Measurements from ENCODE around the gene CIROP. TPM values are rescaled to one million over a fixed set of nuclear protein-coding genes. Genes with fewer than 3 reads are reported as not detected.
A peak's percentile ranks its signal among the peaks of the same experiment; 100 is the strongest.

The CIROP gene
- total and polyA plus RNA-seq, 9 of the 15 experiments (the other 6 are each of a cell fraction or from before 2014, with no cell fraction given) = not detected

DNA sequence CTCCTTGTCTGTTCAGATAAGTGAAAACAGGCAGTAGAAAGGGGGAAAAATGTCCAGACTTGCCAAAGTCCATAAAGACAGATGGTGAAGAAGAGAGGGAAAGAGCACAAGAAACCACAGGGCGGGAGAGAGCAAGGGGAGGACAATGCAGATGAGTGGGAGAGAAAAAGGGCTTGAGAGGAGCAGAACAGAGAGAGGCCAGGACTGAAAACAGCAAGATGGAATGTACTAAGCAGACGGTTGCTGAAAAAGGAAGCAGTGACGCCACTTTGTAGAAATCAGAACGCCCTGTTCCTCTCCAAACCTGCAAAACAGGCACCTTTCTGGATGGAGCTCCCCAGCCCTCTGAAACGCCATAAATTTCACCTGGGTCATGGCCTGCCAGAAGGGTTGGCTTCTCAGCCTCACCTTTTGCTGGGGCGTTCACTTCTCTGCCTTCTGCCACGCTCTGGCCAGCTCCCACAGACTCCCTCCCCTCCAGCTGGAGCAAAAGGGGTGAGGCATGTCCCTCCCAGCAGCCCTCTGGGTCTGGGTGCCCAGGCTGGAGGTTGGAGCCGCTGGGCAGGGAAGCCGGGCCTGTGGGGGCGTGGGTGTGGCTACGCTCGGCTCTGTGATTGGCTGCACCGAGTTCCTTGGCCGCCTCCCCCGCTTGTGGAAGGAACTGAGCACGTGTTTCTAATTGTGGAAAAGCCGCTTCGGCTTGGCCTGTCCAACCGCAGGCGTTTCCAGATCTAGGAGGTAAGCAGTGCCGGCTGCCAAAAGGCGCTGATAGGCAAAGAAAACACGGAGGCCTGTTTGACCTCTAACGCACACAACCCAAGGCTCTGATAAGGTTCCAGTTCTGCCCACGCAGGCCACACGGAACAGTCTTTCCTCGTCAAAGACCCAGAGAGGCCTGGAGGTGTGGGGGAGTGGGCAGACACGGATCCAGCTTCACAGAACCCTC, 49.3 kb upstream of the CIROP start (continued):
- TF ChIP-seq, protein P1, sequence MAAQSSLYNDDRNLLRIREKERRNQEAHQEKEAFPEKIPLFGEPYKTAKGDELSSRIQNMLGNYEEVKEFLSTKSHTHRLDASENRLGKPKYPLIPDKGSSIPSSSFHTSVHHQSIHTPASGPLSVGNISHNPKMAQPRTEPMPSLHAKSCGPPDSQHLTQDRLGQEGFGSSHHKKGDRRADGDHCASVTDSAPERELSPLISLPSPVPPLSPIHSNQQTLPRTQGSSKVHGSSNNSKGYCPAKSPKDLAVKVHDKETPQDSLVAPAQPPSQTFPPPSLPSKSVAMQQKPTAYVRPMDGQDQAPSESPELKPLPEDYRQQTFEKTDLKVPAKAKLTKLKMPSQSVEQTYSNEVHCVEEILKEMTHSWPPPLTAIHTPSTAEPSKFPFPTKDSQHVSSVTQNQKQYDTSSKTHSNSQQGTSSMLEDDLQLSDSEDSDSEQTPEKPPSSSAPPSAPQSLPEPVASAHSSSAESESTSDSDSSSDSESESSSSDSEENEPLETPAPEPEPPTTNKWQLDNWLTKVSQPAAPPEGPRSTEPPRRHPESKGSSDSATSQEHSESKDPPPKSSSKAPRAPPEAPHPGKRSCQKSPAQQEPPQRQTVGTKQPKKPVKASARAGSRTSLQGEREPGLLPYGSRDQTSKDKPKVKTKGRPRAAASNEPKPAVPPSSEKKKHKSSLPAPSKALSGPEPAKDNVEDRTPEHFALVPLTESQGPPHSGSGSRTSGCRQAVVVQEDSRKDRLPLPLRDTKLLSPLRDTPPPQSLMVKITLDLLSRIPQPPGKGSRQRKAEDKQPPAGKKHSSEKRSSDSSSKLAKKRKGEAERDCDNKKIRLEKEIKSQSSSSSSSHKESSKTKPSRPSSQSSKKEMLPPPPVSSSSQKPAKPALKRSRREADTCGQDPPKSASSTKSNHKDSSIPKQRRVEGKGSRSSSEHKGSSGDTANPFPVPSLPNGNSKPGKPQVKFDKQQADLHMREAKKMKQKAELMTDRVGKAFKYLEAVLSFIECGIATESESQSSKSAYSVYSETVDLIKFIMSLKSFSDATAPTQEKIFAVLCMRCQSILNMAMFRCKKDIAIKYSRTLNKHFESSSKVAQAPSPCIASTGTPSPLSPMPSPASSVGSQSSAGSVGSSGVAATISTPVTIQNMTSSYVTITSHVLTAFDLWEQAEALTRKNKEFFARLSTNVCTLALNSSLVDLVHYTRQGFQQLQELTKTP (IDR thresholded peaks at IDR 0.05; ENCODE audit: low read depth in 1 of 2, partially characterized antibody in 2 of 2) = no peak
- TF ChIP-seq, protein P2, sequence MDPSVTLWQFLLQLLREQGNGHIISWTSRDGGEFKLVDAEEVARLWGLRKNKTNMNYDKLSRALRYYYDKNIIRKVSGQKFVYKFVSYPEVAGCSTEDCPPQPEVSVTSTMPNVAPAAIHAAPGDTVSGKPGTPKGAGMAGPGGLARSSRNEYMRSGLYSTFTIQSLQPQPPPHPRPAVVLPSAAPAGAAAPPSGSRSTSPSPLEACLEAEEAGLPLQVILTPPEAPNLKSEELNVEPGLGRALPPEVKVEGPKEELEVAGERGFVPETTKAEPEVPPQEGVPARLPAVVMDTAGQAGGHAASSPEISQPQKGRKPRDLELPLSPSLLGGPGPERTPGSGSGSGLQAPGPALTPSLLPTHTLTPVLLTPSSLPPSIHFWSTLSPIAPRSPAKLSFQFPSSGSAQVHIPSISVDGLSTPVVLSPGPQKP (CRISPR knock-in tag; IDR thresholded peaks at IDR 0.05) = no peak
- TF ChIP-seq ZNF316 (IDR thresholded peaks at IDR 0.05) = no peak
- TF ChIP-seq ATF1 (CRISPR knock-in tag; IDR thresholded peaks at IDR 0.05) = no peak
- 0 out of 2 replicates have a peak, but pooled peaks have one; percentile 75 for TF ChIP-seq ATF1 (tag; IDR thresholded peaks at IDR 0.05)
- no peak for TF ChIP-seq TOE1 (IDR thresholded peaks at IDR 0.05; ENCODE audit: borderline replicate concordance)
- TF ChIP-seq TOE1 (CRISPR knock-in tag; IDR thresholded peaks at IDR 0.05; ENCODE audit: borderline replicate concordance, low read depth) = no peak
- no peak for TF ChIP-seq SAFB2 (IDR thresholded peaks at IDR 0.05; ENCODE audit: borderline replicate concordance, low read depth, low read length, severe bottlenecking)
- TF ChIP-seq, protein P3, sequence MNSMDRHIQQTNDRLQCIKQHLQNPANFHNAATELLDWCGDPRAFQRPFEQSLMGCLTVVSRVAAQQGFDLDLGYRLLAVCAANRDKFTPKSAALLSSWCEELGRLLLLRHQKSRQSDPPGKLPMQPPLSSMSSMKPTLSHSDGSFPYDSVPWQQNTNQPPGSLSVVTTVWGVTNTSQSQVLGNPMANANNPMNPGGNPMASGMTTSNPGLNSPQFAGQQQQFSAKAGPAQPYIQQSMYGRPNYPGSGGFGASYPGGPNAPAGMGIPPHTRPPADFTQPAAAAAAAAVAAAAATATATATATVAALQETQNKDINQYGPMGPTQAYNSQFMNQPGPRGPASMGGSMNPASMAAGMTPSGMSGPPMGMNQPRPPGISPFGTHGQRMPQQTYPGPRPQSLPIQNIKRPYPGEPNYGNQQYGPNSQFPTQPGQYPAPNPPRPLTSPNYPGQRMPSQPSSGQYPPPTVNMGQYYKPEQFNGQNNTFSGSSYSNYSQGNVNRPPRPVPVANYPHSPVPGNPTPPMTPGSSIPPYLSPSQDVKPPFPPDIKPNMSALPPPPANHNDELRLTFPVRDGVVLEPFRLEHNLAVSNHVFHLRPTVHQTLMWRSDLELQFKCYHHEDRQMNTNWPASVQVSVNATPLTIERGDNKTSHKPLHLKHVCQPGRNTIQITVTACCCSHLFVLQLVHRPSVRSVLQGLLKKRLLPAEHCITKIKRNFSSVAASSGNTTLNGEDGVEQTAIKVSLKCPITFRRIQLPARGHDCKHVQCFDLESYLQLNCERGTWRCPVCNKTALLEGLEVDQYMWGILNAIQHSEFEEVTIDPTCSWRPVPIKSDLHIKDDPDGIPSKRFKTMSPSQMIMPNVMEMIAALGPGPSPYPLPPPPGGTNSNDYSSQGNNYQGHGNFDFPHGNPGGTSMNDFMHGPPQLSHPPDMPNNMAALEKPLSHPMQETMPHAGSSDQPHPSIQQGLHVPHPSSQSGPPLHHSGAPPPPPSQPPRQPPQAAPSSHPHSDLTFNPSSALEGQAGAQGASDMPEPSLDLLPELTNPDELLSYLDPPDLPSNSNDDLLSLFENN (IDR thresholded peaks at IDR 0.05; ENCODE audit: low read depth in 2 of 2, low read length in 2 of 2) = no peak
- TF ChIP-seq, protein P4, sequence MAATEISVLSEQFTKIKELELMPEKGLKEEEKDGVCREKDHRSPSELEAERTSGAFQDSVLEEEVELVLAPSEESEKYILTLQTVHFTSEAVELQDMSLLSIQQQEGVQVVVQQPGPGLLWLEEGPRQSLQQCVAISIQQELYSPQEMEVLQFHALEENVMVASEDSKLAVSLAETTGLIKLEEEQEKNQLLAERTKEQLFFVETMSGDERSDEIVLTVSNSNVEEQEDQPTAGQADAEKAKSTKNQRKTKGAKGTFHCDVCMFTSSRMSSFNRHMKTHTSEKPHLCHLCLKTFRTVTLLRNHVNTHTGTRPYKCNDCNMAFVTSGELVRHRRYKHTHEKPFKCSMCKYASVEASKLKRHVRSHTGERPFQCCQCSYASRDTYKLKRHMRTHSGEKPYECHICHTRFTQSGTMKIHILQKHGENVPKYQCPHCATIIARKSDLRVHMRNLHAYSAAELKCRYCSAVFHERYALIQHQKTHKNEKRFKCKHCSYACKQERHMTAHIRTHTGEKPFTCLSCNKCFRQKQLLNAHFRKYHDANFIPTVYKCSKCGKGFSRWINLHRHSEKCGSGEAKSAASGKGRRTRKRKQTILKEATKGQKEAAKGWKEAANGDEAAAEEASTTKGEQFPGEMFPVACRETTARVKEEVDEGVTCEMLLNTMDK (IDR thresholded peaks at IDR 0.05; ENCODE audit: borderline replicate concordance, insufficient read depth, low read depth, low read length, poor library complexity, severe bottlenecking) = no peak
- TF ChIP-seq, protein P5, sequence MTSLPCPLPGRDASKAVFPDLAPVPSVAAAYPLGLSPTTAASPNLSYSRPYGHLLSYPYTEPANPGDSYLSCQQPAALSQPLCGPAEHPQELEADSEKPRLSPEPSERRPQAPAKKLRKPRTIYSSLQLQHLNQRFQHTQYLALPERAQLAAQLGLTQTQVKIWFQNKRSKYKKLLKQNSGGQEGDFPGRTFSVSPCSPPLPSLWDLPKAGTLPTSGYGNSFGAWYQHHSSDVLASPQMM (CRISPR knock-in tag; IDR thresholded peaks at IDR 0.05) = no peak
- TF ChIP-seq ILK (tag; IDR thresholded peaks at IDR 0.05; ENCODE audit: borderline replicate concordance, low read depth) = no peak
- no peak for TF ChIP-seq NR2C2 (CRISPR knock-in tag; IDR thresholded peaks at IDR 0.05)
- TF ChIP-seq NR2C2 (tag; IDR thresholded peaks at IDR 0.05) = peak; percentile 62; the same call in 1 of the 2 replicates

Data from K562 (cell line).